Thyroid gland (tissue), 4 donors: ENCODE results near the gene PSRC1. TPM values are rescaled to one million over a fixed set of nuclear protein-coding genes. Genes with fewer than 3 reads are reported as not detected.

Source experiments
- DNase-seq, 2 donors: peaks; one replicate each; pipeline ENCODE4 v3.0.0-alpha.2; 2019
- H3K27ac ChIP-seq, 3 donors: fragments of 200-600 bp; sonication (generic); 1 replicate in 2 of 3; 2 replicates in 1 of 3; pipeline ENCODE4 v1.5.1; 2016 to 2019; ENCODE audit warnings: mild to moderate bottlenecking in 1 of 3, moderate library complexity in 1 of 3
- H3K27me3 ChIP-seq: fragments of 200-600 bp; sonication (generic); one replicate; pipeline ENCODE4 v1.5.1; 2019
- H3K36me3 ChIP-seq, 2 donors: fragments of 200-600 bp; sonication (generic); one replicate each; pipeline ENCODE4 v1.5.1; 2016 to 2019
- H3K4me1 ChIP-seq, 2 donors: fragments of 200-600 bp; sonication (generic); one replicate each; pipeline ENCODE4 v1.5.1; 2017 to 2019
- H3K4me3 ChIP-seq, 3 donors: fragments of 200-600 bp; sonication (generic); replicated peaks in 1 of 3; 1 replicate in 2 of 3; 2 replicates in 1 of 3; pipeline ENCODE4 v1.5.1; 2016; ENCODE audit warnings: mild to moderate bottlenecking in 1 of 3
- H3K9me3 ChIP-seq: fragments of 200-600 bp; sonication (generic); one replicate; pipeline ENCODE4 v1.5.1; 2017
- CTCF ChIP-seq, 6 experiments: fragments of 200-600 bp in 3 of 6; fragments of 450-650 bp in 3 of 6; sonication (generic) in 3 of 6; IDR thresholded peaks; one replicate each; pipeline ENCODE4 v1.5.1; 2016 to 2019; ENCODE audit warnings: antibody characterized with exemption in 6 of 6, mild to moderate bottlenecking in 2 of 6, inconsistent platforms in 1 of 6, moderate library complexity in 1 of 6
- POLR2A ChIP-seq, 2 donors: fragments of 450-650 bp; IDR thresholded peaks; one replicate each; pipeline ENCODE4 v1.6.1; 2017; ENCODE audit warnings: antibody characterized with exemption in 2 of 2, mild to moderate bottlenecking in 2 of 2, moderate library complexity in 1 of 2
- WGBS, 2 donors: methylation state at CpG; one replicate each; pipeline ENCODE4 v1.1.5; 2017; 5-methylcytosine and 5-hydroxymethylcytosine counted together
- intact Hi-C: fragments of 100-400 bp; cut with DNase I; formaldehyde crosslinking; loops from one replicate; pipeline ENCODE4 v1.15.1; 2023
- total RNA-seq, 4 donors: library from RNA; depleted of rRNA; stranded (reverse); fragments of >200 nt; gene quantifications; one replicate each; pipeline ENCODE4 v1.2.3, GENCODE V29; 2016

PSRC1 gene
- total RNA-seq, 4 donors from 2014 or later: 1.0 to 4.0 (median 2.2) TPM

- Histone ChIP-seq H3K9me3 (no peaks in the 10 kb centered on the region), H3K4me3 (no peak overlapping the region), H3K27ac (no peak overlapping the region), H3K36me3 (no peaks in the 10 kb centered on the region), H3K4me1 (peaks cover 26 to 48% of the 10 kb centered on the region in 2 donors), H3K27me3 (no peaks in the 10 kb centered on the region)
- WGBS, 2 donors: 88 to 89% methylated on average over 5 of the region's 5 CpGs
- intact Hi-C loops: no loop called here
- TF ChIP-seq CTCF (IDR thresholded peaks at IDR 0.05): no peak
- TF ChIP-seq POLR2A (IDR thresholded peaks at IDR 0.05): no peak
- no peak for DNase-seq
Observed at GRCh38 chr1:109301874-109302273, 18.9 kb upstream of the PSRC1 start.

GRCh38 chr1:109300650-109301151 is 17.8 kb upstream of the PSRC1 start:
- intact Hi-C loops: no loop called here
- Histone ChIP-seq H3K4me3 (no peak overlapping the region), H3K27me3 (no peaks in the 10 kb centered on the region), H3K36me3 (no peaks in the 10 kb centered on the region), H3K4me1 (peaks cover 17 to 38% of the 10 kb centered on the region in 2 donors), H3K27ac (peak overlapping the region in 1 of 3 donors; percentile 87), H3K9me3 (no peaks in the 10 kb centered on the region)
- TF ChIP-seq CTCF (IDR thresholded peaks at IDR 0.05) (no peak), POLR2A (IDR thresholded peaks at IDR 0.05) (no peak)
- DNase-seq: no peak
- WGBS, 2 donors: 80 to 87% methylated on average over 16 of the region's 16 CpGs

GRCh38 chr1:109299558-109300343 is 16.8 kb upstream of the PSRC1 start:
- Histone ChIP-seq H3K27ac (peak overlapping the region; percentile 35 to 93 (median 87)), H3K4me1 (peaks cover 17 to 33% of the 10 kb centered on the region in 2 donors), H3K9me3 (no peaks in the 10 kb centered on the region), H3K27me3 (no peaks in the 10 kb centered on the region), H3K4me3 (no peak overlapping the region), H3K36me3 (no peaks in the 10 kb centered on the region)
- 67 to 74% methylated on average over 17 to 18 of the region's 20 CpGs for WGBS, 2 donors
- intact Hi-C loops: no loop called here
- peak; percentile 39 to 50 for DNase-seq
- TF ChIP-seq CTCF (IDR thresholded peaks at IDR 0.05) (no peak), POLR2A (IDR thresholded peaks at IDR 0.05) (no peak)

- Histone ChIP-seq H3K4me3 (no peak overlapping the region), H3K9me3 (no peaks in the 10 kb centered on the region), H3K36me3 (no peaks in the 10 kb centered on the region), H3K4me1 (peaks cover 17 to 33% of the 10 kb centered on the region in 2 donors), H3K27ac (peak overlapping the region; percentile 49 to 93 (median 87)), H3K27me3 (no peaks in the 10 kb centered on the region)
- intact Hi-C loops: no loop called here
- TF ChIP-seq CTCF (IDR thresholded peaks at IDR 0.05) (no peak), POLR2A (IDR thresholded peaks at IDR 0.05) (peak in 1 of 2 donors; percentile 24)
- 25 to 40% methylated on average over 11 of the region's 11 CpGs for WGBS, 2 donors
- DNase-seq: peak; percentile 57 to 63
Observed at GRCh38 chr1:109298666-109299557, 16.0 kb upstream of the PSRC1 start.
